K562 (cell line): ENCODE results near the gene PKD1. TPM values are rescaled to one million over a fixed set of nuclear protein-coding genes. Genes with fewer than 3 reads are reported as not detected.

Source experiments
- ARNT ChIP-seq, 2 experiments: fragments of 450-650 bp; IDR thresholded peaks; 2 replicates each; pipeline ENCODE4 v1.6.1; 2016; ENCODE audit warnings: mild to moderate bottlenecking in 1 of 2
- BCOR ChIP-seq: fragments of 450-650 bp; IDR thresholded peaks from 2 replicates; pipeline ENCODE4 v1.6.1; 2016
- CBX3 ChIP-seq, 2 experiments: IDR thresholded peaks; 1 replicate in 1 of 2; 2 replicates in 1 of 2; pipeline ENCODE4 v1.6.1; 2012; ENCODE audit warnings: inconsistent platforms in 2 of 2, low read length in 2 of 2, borderline replicate concordance in 1 of 2, control low read depth in 1 of 2
- CC2D1A ChIP-seq: fragments of 450-650 bp; IDR thresholded peaks from 2 replicates; pipeline ENCODE4 v1.6.1; 2017; ENCODE audit warnings: mild to moderate bottlenecking
- ETV6 ChIP-seq, 3 experiments: fragments of 150-350 bp in 1 of 3; sonication (generic) in 1 of 3; formaldehyde crosslinking in 1 of 3; IDR thresholded peaks; 2 replicates each; pipeline versions ENCODE4 v1.6.1 to v1.8.0; 2014 to 2022; ENCODE audit warnings: borderline replicate concordance in 2 of 3, low read depth in 2 of 3, antibody characterized with exemption in 1 of 3, low read length in 1 of 3, mild to moderate bottlenecking in 1 of 3, missing genetic modification reagents in 1 of 3
- EWSR1 ChIP-seq: fragments of 450-650 bp; IDR thresholded peaks from 2 replicates; pipeline ENCODE4 v1.6.1; 2018; ENCODE audit warnings: borderline replicate concordance, mild to moderate bottlenecking, low read depth, moderate library complexity; ENCODE audit not compliant: partially characterized antibody
- HDAC3 ChIP-seq: fragments of 450-650 bp; IDR thresholded peaks from 2 replicates; pipeline ENCODE4 v1.6.1; 2018; ENCODE audit warnings: borderline replicate concordance, mild to moderate bottlenecking, moderate library complexity; ENCODE audit not compliant: partially characterized antibody
- NR1H2 ChIP-seq: sonication (generic); formaldehyde crosslinking; IDR thresholded peaks from 2 replicates; pipeline ENCODE4 v1.4.0; 2020; ENCODE audit warnings: mild to moderate bottlenecking, missing genetic modification reagents
- POLR2A ChIP-seq: fragments of 450-650 bp; conservative IDR thresholded peaks from 2 replicates; pipeline ENCODE4 v1.6.1; 2016
- POLR2AphosphoS2 ChIP-seq: IDR thresholded peaks from 2 replicates; pipeline ENCODE4 v1.6.1; 2012; ENCODE audit warnings: low read length, improper control_type of control experiment
- PPARD ChIP-seq: fragments of 250-450 bp; sonication (Bioruptor Pico); IDR thresholded peaks from 2 replicates; pipeline ENCODE4 v1.8.0; 2022; ENCODE audit warnings: inconsistent platforms, mild to moderate bottlenecking, moderate library complexity
- SMAD1 ChIP-seq: fragments of 150-350 bp; IDR thresholded peaks from 2 replicates; pipeline ENCODE4 v1.6.1; 2014; ENCODE audit warnings: low read length, low read depth; ENCODE audit not compliant: partially characterized antibody
- SMARCA5 ChIP-seq: fragments of 450-650 bp; IDR thresholded peaks from 2 replicates; pipeline ENCODE4 v1.6.1; 2016
- XRCC5 ChIP-seq: fragments of 200-400 bp; formaldehyde crosslinking; IDR thresholded peaks from 2 replicates; pipeline ENCODE4 v1.6.1; 2017; ENCODE audit warnings: low read depth, mild to moderate bottlenecking, low read length
- ZC3H8 ChIP-seq: fragments of 450-650 bp; IDR thresholded peaks from 2 replicates; pipeline ENCODE4 v1.6.1; 2017
- ZFP30 ChIP-seq: fragments of 250-450 bp; sonication (Bioruptor Pico); IDR thresholded peaks from 2 replicates; pipeline ENCODE4 v1.8.0; 2022; ENCODE audit warnings: moderate library complexity, mild to moderate bottlenecking, inconsistent platforms, borderline replicate concordance
- ZFP36 ChIP-seq: fragments of 150-350 bp; IDR thresholded peaks from 2 replicates; pipeline ENCODE4 v1.6.1; 2018; ENCODE audit warnings: low read length, low read depth; ENCODE audit not compliant: partially characterized antibody
- ZNF408 ChIP-seq: fragments of 250-450 bp; sonication (Bioruptor Pico); IDR thresholded peaks from 2 replicates; pipeline ENCODE4 v1.4.0; 2020; ENCODE audit warnings: low read depth, mild to moderate bottlenecking, moderate library complexity
- polyA plus RNA-seq, 8 experiments: library from polyadenylated mRNA; depleted of rRNA in 4 of 8; stranded (reverse) in 5 of 8; unstranded in 3 of 8; fragments of >200 nt; fragmentation: Nextera tagmentation in 2 of 8; fragmentation: Illumina TruSeq in 1 of 8; extraction: Ambion mirVana in 2 of 8; extraction: Trizol in 1 of 8; gene quantifications; 2 replicates each; pipeline versions ENCODE4 v1.2.1 to v1.2.3, GENCODE V29; 2011 to 2014; ENCODE audit warnings: inconsistent platforms in 1 of 8, missing spikeins in 1 of 8
- total RNA-seq, 7 experiments: library from RNA; depleted of rRNA in 6 of 7; stranded (reverse); fragments of >200 nt in 6 of 7; fragmentation: Illumina TruSeq in 2 of 7; extraction: Trizol in 2 of 7; gene quantifications; 2 replicates each; pipeline versions ENCODE4 v1.2.1 to v1.2.3, GENCODE V29; 2011 to 2021; ENCODE audit warnings: low replicate concordance in 1 of 7
- TF ChIP-seq, protein P1 (sequence below): fragments of 450-650 bp; IDR thresholded peaks from 2 replicates; pipeline ENCODE4 v1.6.1; 2014; ENCODE audit warnings: low read depth, mild to moderate bottlenecking, moderate library complexity, borderline replicate concordance
- TF ChIP-seq, protein P2 (sequence below): fragments of 450-650 bp; IDR thresholded peaks from 2 replicates; pipeline ENCODE4 v1.7.0; 2016; ENCODE audit warnings: borderline replicate concordance
- TF ChIP-seq, protein P3 (sequence below): sonication (generic); formaldehyde crosslinking; IDR thresholded peaks from 2 replicates; pipeline ENCODE4 v1.8.0; 2023; ENCODE audit warnings: mild to moderate bottlenecking, missing genetic modification reagents
- TF ChIP-seq, protein P4 (sequence below): sonication (generic); formaldehyde crosslinking; IDR thresholded peaks from 2 replicates; pipeline ENCODE4 v1.8.0; 2022; ENCODE audit warnings: missing genetic modification reagents, mild to moderate bottlenecking, moderate library complexity, borderline replicate concordance

The PKD1 gene
- total and polyA plus RNA-seq, 9 of the 15 experiments (the other 6 are each of a cell fraction or from before 2014, with no cell fraction given): 0.23 to 93.5 (median 12.6) TPM

- TF ChIP-seq EWSR1 (peak; percentile 8), ETV6 (IDR thresholded peaks at IDR 0.05; ENCODE audit: borderline replicate concordance in 1 of 2, low read depth in 2 of 2, low read length in 1 of 2) (no peak), ETV6 (CRISPR knock-in tag; IDR thresholded peaks at IDR 0.05; ENCODE audit: borderline replicate concordance) (no peak), HDAC3 (no peak), ARNT (IDR thresholded peaks at IDR 0.05) (0 out of 4 replicates have a peak, but pooled peaks of 1 of the 2 experiments have one; percentile 21), SMARCA5 (0 out of 2 replicates have a peak, but pooled peaks have one; percentile 24), ZFP30 (CRISPR knock-in tag) (no peak), CBX3 (IDR thresholded peaks at IDR 0.05; ENCODE audit: borderline replicate concordance in 1 of 2, low read length in 2 of 2) (no peak), ZFP36 (no peak), XRCC5 (no peak), CC2D1A (no peak), SMAD1 (peak; percentile 23), ZC3H8 (no peak), POLR2AphosphoS2 (peak; percentile 78; the same call in 1 of the 2 replicates), ZNF408 (CRISPR knock-in tag) (no peak), NR1H2 (CRISPR knock-in tag) (no peak), PPARD (CRISPR knock-in tag) (no peak), BCOR (peak; percentile 71), POLR2A (peak; percentile 76)
- TF ChIP-seq, protein P1, sequence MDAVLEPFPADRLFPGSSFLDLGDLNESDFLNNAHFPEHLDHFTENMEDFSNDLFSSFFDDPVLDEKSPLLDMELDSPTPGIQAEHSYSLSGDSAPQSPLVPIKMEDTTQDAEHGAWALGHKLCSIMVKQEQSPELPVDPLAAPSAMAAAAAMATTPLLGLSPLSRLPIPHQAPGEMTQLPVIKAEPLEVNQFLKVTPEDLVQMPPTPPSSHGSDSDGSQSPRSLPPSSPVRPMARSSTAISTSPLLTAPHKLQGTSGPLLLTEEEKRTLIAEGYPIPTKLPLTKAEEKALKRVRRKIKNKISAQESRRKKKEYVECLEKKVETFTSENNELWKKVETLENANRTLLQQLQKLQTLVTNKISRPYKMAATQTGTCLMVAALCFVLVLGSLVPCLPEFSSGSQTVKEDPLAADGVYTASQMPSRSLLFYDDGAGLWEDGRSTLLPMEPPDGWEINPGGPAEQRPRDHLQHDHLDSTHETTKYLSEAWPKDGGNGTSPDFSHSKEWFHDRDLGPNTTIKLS: no peak
- TF ChIP-seq, protein P2, sequence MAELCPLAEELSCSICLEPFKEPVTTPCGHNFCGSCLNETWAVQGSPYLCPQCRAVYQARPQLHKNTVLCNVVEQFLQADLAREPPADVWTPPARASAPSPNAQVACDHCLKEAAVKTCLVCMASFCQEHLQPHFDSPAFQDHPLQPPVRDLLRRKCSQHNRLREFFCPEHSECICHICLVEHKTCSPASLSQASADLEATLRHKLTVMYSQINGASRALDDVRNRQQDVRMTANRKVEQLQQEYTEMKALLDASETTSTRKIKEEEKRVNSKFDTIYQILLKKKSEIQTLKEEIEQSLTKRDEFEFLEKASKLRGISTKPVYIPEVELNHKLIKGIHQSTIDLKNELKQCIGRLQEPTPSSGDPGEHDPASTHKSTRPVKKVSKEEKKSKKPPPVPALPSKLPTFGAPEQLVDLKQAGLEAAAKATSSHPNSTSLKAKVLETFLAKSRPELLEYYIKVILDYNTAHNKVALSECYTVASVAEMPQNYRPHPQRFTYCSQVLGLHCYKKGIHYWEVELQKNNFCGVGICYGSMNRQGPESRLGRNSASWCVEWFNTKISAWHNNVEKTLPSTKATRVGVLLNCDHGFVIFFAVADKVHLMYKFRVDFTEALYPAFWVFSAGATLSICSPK: no peak
- TF ChIP-seq, protein P3, sequence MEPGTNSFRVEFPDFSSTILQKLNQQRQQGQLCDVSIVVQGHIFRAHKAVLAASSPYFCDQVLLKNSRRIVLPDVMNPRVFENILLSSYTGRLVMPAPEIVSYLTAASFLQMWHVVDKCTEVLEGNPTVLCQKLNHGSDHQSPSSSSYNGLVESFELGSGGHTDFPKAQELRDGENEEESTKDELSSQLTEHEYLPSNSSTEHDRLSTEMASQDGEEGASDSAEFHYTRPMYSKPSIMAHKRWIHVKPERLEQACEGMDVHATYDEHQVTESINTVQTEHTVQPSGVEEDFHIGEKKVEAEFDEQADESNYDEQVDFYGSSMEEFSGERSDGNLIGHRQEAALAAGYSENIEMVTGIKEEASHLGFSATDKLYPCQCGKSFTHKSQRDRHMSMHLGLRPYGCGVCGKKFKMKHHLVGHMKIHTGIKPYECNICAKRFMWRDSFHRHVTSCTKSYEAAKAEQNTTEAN (CRISPR knock-in tag): no peak
- TF ChIP-seq, protein P4, sequence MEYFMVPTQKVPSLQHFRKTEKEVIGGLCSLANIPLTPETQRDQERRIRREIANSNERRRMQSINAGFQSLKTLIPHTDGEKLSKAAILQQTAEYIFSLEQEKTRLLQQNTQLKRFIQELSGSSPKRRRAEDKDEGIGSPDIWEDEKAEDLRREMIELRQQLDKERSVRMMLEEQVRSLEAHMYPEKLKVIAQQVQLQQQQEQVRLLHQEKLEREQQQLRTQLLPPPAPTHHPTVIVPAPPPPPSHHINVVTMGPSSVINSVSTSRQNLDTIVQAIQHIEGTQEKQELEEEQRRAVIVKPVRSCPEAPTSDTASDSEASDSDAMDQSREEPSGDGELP (CRISPR knock-in tag): peak; percentile 40; the same call in 1 of the 2 replicates
Measured at GRCh38 chr16:2151188-2152091, 15.7 kb upstream of the PKD1 start (continued).
